IMR-90 (cell line): Measurements from ENCODE around the gene PROSER2.

Experiments
- BHLHE40 ChIP-seq: fragments of 150-350 bp; IDR thresholded peaks from 2 replicates; pipeline ENCODE4 v1.6.1; 2016; ENCODE audit warnings: mild to moderate bottlenecking, low read depth, low read length
- CEBPB ChIP-seq: IDR thresholded peaks from 2 replicates; pipeline ENCODE4 v1.6.1; 2012; ENCODE audit warnings: low read depth, low read length, improper control_type of control experiment
- CHD1 ChIP-seq: IDR thresholded peaks from 2 replicates; pipeline ENCODE4 v1.6.1; 2012; ENCODE audit warnings: low read depth, low read length, improper control_type of control experiment
- MAFK ChIP-seq: IDR thresholded peaks from 2 replicates; pipeline ENCODE4 v1.6.1; 2012; ENCODE audit warnings: low read depth, low read length, improper control_type of control experiment
- MXI1 ChIP-seq: IDR thresholded peaks from 2 replicates; pipeline ENCODE4 v1.6.1; 2012; ENCODE audit warnings: low read depth, mild to moderate bottlenecking, low read length, moderate library complexity, borderline replicate concordance
- POLR2A ChIP-seq: IDR thresholded peaks from 2 replicates; pipeline ENCODE4 v1.6.1; 2012; ENCODE audit warnings: mild to moderate bottlenecking, low read depth, low read length
- RAD21 ChIP-seq: IDR thresholded peaks from 2 replicates; pipeline ENCODE4 v1.6.1; 2012; ENCODE audit warnings: low read length, improper control_type of control experiment
- RCOR1 ChIP-seq: IDR thresholded peaks from 2 replicates; pipeline ENCODE4 v1.6.1; 2012; ENCODE audit warnings: mild to moderate bottlenecking, low read length, improper control_type of control experiment; ENCODE audit not compliant: insufficient replicate concordance
- RFX5 ChIP-seq: IDR thresholded peaks from 2 replicates; pipeline ENCODE4 v1.8.0; 2012; ENCODE audit warnings: low read depth, mild to moderate bottlenecking, low read length, moderate library complexity
- TF ChIP-seq, protein P1 (sequence below): conservative IDR thresholded peaks from 2 replicates; pipeline ENCODE4 v1.5.1; 2012; ENCODE audit warnings: mild to moderate bottlenecking, low read depth, low read length, improper control_type of control experiment
- TF ChIP-seq, protein P2 (sequence below): fragments of 150-350 bp; IDR thresholded peaks from 2 replicates; pipeline ENCODE4 v1.6.1; 2016; ENCODE audit warnings: low read depth, mild to moderate bottlenecking, low read length, moderate library complexity, borderline replicate concordance

DNA sequence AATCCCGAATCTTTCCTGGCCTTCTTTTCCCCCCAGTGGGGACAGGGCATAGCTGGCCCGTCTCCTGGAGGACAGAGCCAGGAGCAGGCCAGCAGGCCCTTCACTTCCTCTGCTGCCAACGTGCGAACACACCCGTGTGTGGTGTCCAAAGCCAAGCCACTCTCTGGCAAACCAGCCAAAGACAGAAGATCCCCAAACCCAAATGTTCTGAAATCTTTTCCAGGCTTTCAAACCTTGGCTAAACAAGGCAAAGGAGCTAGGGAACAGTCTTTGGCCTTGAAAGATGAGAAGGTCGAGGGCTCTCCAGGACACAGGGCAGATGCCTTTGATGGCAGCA, 63.0 kb downstream of the PROSER2 start:
- TF ChIP-seq MAFK: no peak
- no peak for TF ChIP-seq CEBPB
- TF ChIP-seq, protein P1, sequence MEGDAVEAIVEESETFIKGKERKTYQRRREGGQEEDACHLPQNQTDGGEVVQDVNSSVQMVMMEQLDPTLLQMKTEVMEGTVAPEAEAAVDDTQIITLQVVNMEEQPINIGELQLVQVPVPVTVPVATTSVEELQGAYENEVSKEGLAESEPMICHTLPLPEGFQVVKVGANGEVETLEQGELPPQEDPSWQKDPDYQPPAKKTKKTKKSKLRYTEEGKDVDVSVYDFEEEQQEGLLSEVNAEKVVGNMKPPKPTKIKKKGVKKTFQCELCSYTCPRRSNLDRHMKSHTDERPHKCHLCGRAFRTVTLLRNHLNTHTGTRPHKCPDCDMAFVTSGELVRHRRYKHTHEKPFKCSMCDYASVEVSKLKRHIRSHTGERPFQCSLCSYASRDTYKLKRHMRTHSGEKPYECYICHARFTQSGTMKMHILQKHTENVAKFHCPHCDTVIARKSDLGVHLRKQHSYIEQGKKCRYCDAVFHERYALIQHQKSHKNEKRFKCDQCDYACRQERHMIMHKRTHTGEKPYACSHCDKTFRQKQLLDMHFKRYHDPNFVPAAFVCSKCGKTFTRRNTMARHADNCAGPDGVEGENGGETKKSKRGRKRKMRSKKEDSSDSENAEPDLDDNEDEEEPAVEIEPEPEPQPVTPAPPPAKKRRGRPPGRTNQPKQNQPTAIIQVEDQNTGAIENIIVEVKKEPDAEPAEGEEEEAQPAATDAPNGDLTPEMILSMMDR: no peak
- no peak for TF ChIP-seq BHLHE40
- TF ChIP-seq MXI1: no peak
- TF ChIP-seq, protein P2, sequence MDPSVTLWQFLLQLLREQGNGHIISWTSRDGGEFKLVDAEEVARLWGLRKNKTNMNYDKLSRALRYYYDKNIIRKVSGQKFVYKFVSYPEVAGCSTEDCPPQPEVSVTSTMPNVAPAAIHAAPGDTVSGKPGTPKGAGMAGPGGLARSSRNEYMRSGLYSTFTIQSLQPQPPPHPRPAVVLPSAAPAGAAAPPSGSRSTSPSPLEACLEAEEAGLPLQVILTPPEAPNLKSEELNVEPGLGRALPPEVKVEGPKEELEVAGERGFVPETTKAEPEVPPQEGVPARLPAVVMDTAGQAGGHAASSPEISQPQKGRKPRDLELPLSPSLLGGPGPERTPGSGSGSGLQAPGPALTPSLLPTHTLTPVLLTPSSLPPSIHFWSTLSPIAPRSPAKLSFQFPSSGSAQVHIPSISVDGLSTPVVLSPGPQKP: no peak
- no peak for TF ChIP-seq RCOR1
- TF ChIP-seq POLR2A: no peak
- no peak for TF ChIP-seq RAD21
- no peak for TF ChIP-seq CHD1
- TF ChIP-seq RFX5: no peak
